Measurements from ENCODE around the gene LYRM4. TPM values are rescaled to one million over a fixed set of nuclear protein-coding genes. Genes with fewer than 3 reads are reported as not detected.

LYRM4 gene
- total RNA-seq, 6 experiments from 2014 or later: 5.7 to 11.5 (median 8.5) TPM

DNA sequence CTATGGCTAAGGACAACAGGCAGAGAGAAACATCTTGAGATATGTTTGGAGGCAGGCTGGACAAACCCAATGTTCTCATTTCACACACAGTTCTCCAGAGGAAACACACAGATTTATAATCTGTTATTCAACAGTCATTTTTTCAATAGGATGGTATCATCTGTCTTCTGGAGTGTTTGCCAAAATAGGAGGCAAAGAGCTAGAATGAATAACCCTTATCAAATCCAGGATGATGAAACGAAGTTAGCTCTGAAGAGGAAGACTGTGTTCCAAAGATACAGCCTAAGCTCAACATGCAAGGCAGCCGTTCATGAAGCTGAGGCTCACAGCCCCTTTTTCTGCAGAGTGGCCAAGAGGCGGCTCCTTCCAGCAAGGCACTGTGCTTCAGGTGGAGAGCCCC lies 104.8 kb downstream of the LYRM4 start:
- Histone ChIP-seq H3K27ac (no peak overlapping the region), H3K4me3 (no peak overlapping the region), H3K36me3 (no peaks in the 10 kb centered on the region), H3K27me3 (no peaks in the 10 kb centered on the region), H3K4me1 (no peaks in the 10 kb centered on the region), H3K9me3 (no peaks in the 10 kb centered on the region)
- WGBS (ENCODE audit: insufficient coverage, low coverage, low lambda C conversion rate, missing lambda C conversion rate): 78% methylated on average over 3 of the region's 3 CpGs
- DNase-seq (no peak), ATAC-seq (no peak)
- TF ChIP-seq POLR2A (IDR thresholded peaks at IDR 0.05): no peak
- TF ChIP-seq, protein P1, sequence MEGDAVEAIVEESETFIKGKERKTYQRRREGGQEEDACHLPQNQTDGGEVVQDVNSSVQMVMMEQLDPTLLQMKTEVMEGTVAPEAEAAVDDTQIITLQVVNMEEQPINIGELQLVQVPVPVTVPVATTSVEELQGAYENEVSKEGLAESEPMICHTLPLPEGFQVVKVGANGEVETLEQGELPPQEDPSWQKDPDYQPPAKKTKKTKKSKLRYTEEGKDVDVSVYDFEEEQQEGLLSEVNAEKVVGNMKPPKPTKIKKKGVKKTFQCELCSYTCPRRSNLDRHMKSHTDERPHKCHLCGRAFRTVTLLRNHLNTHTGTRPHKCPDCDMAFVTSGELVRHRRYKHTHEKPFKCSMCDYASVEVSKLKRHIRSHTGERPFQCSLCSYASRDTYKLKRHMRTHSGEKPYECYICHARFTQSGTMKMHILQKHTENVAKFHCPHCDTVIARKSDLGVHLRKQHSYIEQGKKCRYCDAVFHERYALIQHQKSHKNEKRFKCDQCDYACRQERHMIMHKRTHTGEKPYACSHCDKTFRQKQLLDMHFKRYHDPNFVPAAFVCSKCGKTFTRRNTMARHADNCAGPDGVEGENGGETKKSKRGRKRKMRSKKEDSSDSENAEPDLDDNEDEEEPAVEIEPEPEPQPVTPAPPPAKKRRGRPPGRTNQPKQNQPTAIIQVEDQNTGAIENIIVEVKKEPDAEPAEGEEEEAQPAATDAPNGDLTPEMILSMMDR (IDR thresholded peaks at IDR 0.05): no peak
- intact Hi-C loops (cut with DNase I): no loop called here

DNA sequence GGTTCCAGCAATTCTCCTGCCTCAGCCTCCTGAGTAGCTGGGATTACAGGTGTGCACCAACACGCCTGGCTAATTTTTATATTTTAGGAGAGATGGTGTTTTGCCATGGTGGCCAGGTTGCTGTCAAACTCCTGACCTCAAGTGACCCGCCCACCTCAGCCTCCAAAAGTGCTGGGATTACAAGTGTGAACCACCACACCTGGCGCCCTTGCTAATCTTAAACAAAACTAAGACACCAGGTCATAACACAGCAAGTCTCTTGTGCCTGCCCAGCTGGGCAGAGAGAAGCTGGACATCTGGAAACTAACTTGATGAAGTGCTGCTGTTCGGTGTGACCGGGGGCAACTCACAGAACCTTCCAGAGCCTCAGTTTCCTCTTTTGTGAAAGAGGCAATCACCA lies 107.6 kb downstream of the LYRM4 start:
- Histone ChIP-seq H3K4me1 (no peaks in the 10 kb centered on the region), H3K9me3 (no peaks in the 10 kb centered on the region), H3K27me3 (no peaks in the 10 kb centered on the region), H3K36me3 (no peaks in the 10 kb centered on the region), H3K4me3 (no peak overlapping the region), H3K27ac (no peak overlapping the region)
- ATAC-seq (no peak), DNase-seq (no peak)
- intact Hi-C loops (cut with DNase I): no loop called here
- 100% methylated on average over 1 of the region's 5 CpGs for WGBS (ENCODE audit: insufficient coverage, low coverage, low lambda C conversion rate, missing lambda C conversion rate)
- TF ChIP-seq POLR2A (IDR thresholded peaks at IDR 0.05): no peak
- TF ChIP-seq, protein P1 (IDR thresholded peaks at IDR 0.05): no peak

DNA sequence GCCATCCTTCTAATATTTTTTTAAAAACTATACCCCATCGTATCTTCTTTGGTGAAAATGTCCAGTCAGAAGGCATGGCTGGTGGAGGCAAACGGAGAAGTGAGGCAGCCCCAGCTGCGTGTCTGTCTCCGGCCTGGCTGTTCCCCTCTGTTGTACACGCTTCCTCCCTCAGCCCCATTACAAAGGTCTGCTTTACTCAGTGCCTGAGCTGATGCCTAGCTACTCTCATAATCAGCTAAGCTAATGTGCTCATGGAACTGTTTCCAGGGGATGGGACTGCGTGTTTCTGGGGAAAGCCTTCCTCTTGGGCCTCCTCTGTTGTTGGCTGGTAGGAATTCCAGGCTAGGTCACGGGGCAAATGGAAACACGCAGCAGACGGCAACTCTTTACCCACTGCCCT lies 108.3 kb downstream of the LYRM4 start:
- TF ChIP-seq, protein P1 (IDR thresholded peaks at IDR 0.05): no peak
- no peak for TF ChIP-seq POLR2A (IDR thresholded peaks at IDR 0.05)
- H3K36me3 ChIP-seq: no peaks in the 10 kb centered on the region
- no peak overlapping the region for H3K27ac ChIP-seq
- no peak for DNase-seq
- H3K4me3 ChIP-seq: no peak overlapping the region
- intact Hi-C loops (cut with DNase I): no loop called here
- no peaks in the 10 kb centered on the region for H3K9me3 ChIP-seq
- no peaks in the 10 kb centered on the region for H3K27me3 ChIP-seq
- ATAC-seq: no peak
- no peaks in the 10 kb centered on the region for H3K4me1 ChIP-seq
- 97% methylated on average over 5 of the region's 9 CpGs for WGBS (ENCODE audit: insufficient coverage, low coverage, low lambda C conversion rate, missing lambda C conversion rate)

- Histone ChIP-seq H3K4me1 (no peaks in the 10 kb centered on the region), H3K27ac (no peak overlapping the region), H3K9me3 (no peaks in the 10 kb centered on the region), H3K4me3 (no peak overlapping the region), H3K27me3 (no peaks in the 10 kb centered on the region), H3K36me3 (no peaks in the 10 kb centered on the region)
- no peak for DNase-seq
- no peak for ATAC-seq
- intact Hi-C loops (cut with DNase I): no loop called here
- no peak for TF ChIP-seq POLR2A (IDR thresholded peaks at IDR 0.05)
- TF ChIP-seq, protein P1 (IDR thresholded peaks at IDR 0.05): no peak
- 67% methylated on average over 7 of the region's 7 CpGs for WGBS (ENCODE audit: insufficient coverage, low coverage, low lambda C conversion rate, missing lambda C conversion rate)
These were observed 108.8 kb downstream of the LYRM4 start for GRCh38 chr6:5151955-5152401.

All from right lobe of liver (tissue), 6 donors.